DND-41 (cell line): ENCODE data around the gene CHTF18.

Experiments
- EZH2 ChIP-seq: IDR thresholded peaks from 3 replicates; pipeline ENCODE4 v1.6.1; 2012; ENCODE audit warnings: borderline replicate concordance, low read depth, mild to moderate bottlenecking, moderate library complexity, low read length, inconsistent platforms; ENCODE audit not compliant: severe bottlenecking
- TF ChIP-seq, protein P1 (sequence below): IDR thresholded peaks from 2 replicates; pipeline ENCODE4 v1.5.1; 2012; ENCODE audit warnings: borderline replicate concordance, low read length, moderate library complexity, mild to moderate bottlenecking; ENCODE audit not compliant: poor library complexity, severe bottlenecking; ENCODE audit errors: extremely low read depth

GRCh38 chr16:782766-783403 lies 5.5 kb upstream of the CHTF18 start:
- TF ChIP-seq, protein P1, sequence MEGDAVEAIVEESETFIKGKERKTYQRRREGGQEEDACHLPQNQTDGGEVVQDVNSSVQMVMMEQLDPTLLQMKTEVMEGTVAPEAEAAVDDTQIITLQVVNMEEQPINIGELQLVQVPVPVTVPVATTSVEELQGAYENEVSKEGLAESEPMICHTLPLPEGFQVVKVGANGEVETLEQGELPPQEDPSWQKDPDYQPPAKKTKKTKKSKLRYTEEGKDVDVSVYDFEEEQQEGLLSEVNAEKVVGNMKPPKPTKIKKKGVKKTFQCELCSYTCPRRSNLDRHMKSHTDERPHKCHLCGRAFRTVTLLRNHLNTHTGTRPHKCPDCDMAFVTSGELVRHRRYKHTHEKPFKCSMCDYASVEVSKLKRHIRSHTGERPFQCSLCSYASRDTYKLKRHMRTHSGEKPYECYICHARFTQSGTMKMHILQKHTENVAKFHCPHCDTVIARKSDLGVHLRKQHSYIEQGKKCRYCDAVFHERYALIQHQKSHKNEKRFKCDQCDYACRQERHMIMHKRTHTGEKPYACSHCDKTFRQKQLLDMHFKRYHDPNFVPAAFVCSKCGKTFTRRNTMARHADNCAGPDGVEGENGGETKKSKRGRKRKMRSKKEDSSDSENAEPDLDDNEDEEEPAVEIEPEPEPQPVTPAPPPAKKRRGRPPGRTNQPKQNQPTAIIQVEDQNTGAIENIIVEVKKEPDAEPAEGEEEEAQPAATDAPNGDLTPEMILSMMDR, result no peak
- TF ChIP-seq EZH2, result no peak
